GM13977 (cell line): ENCODE results near the gene UBN1.

Source experiments
- DNase-seq: peaks from one replicate; pipeline ENCODE4 v3.0.0; 2012; ENCODE audit warnings: low spot score
- CTCF ChIP-seq: IDR thresholded peaks from 2 replicates; pipeline ENCODE4 v1.5.1; 2012; ENCODE audit warnings: mild to moderate bottlenecking, control low read depth; ENCODE audit not compliant: insufficient read depth; ENCODE audit errors: extremely low read depth, missing control alignments
- in situ Hi-C: fragments of 300-500 bp; cut with MboI; formaldehyde crosslinking; loops from one replicate; pipeline ENCODE4 v1.12.0; 2022; ENCODE audit warnings: low sequenced_read_pairs, low pct_unique_long_range_greater_than_20kb, mixed read lengths, inconsistent platforms; ENCODE audit not compliant: unreplicated experiment

The UBN1 gene

GRCh38 chr16:4814542-4815173, 32.6 kb upstream of the UBN1 start:
- DNase-seq: no peak
- TF ChIP-seq CTCF: no peak
- in situ Hi-C loops: no loop called here

- in situ Hi-C loops: no loop called here
- no peak for DNase-seq
- TF ChIP-seq CTCF: no peak
Observed at GRCh38 chr16:4820652-4821051, 26.6 kb upstream of the UBN1 start.

GRCh38 chr16:4825196-4825595, 22.1 kb upstream of the UBN1 start:
- no peak for DNase-seq
- no peak for TF ChIP-seq CTCF
- in situ Hi-C loops: no loop called here

GRCh38 chr16:4826526-4826925, 20.8 kb upstream of the UBN1 start:
- in situ Hi-C loops: no loop called here
- no peak for TF ChIP-seq CTCF

GRCh38 chr16:4826980-4827379, 20.3 kb upstream of the UBN1 start:
- in situ Hi-C loops: no loop called here
- DNase-seq: no peak
- TF ChIP-seq CTCF: no peak

More at GRCh38 chr16:4826526-4826925, 20.8 kb upstream of the UBN1 start:
- DNase-seq: no peak

GRCh38 chr16:4828567-4829321, 18.5 kb upstream of the UBN1 start:
- in situ Hi-C loops: no loop called here
- no peak for TF ChIP-seq CTCF
- no peak for DNase-seq
